Neural crest cell (in vitro differentiated cells): ENCODE data around the gene GALNT8. TPM values are rescaled to one million over a fixed set of nuclear protein-coding genes. Genes with fewer than 3 reads are reported as not detected.

Source experiments
- DNase-seq: peaks from one replicate; pipeline ENCODE4 v3.0.0; 2021; ENCODE audit warnings: low read depth, mixed read lengths, low spot score
- H3K27ac Mint-ChIP-seq: one replicate; pipeline ENCODE4 v1.8.0; 2021; ENCODE audit warnings: mild to moderate bottlenecking, mixed read lengths; ENCODE audit not compliant: unreplicated experiment
- H3K27me3 Mint-ChIP-seq: 2 replicates; pipeline ENCODE4 v1.8.0; 2021; ENCODE audit warnings: low read depth, mild to moderate bottlenecking, mixed read lengths
- H3K36me3 Mint-ChIP-seq: 2 replicates; pipeline ENCODE4 v1.8.0; 2021; ENCODE audit warnings: low read depth, mild to moderate bottlenecking, mixed read lengths
- H3K4me1 Mint-ChIP-seq: 2 replicates; pipeline ENCODE4 v1.8.0; 2021; ENCODE audit warnings: mixed read lengths
- H3K4me3 Mint-ChIP-seq: one replicate; pipeline ENCODE4 v1.8.0; 2021; ENCODE audit warnings: mild to moderate bottlenecking, mixed read lengths
- H3K9me3 Mint-ChIP-seq: 2 replicates; pipeline ENCODE4 v1.8.0; 2021; ENCODE audit warnings: mixed read lengths
- total RNA-seq: library from RNA; stranded (reverse); gene quantifications from 2 replicates; pipeline ENCODE4 v1.2.1, GENCODE V29; 2021
- TF ChIP-seq, protein P1 (sequence below): fragments of 200-600 bp; sonication (generic); conservative IDR thresholded peaks from 2 replicates; pipeline ENCODE4 v1.5.0; 2021; ENCODE audit warnings: antibody characterized with exemption, mild to moderate bottlenecking

Gene GALNT8
- total RNA-seq, 1 donor from 2014 or later = 7.6 TPM

DNA sequence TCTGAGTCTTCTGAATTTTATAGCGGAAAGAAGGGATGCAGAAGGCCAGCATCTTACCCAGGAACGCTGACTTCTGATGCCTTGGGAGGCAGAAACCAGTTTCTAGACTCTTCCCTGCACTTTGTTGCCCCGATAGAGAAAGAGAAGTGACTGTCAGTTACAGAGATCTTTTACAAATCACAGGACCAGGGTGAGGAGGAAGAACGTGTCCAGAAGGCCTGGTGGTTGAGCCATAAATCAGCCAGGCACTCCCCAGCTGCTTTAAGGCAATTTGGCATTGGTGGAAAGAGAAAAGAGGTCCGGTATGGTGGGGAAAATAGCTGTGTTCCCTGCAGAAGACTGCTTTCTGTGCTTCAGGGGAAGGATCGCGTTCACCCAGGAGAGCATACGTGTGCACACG, 100.8 kb downstream of the GALNT8 start:
- peaks cover 2% of the 10 kb centered on the region for H3K27me3 Mint-ChIP-seq

More for the DNA sequence above, 100.8 kb downstream of the GALNT8 start:
- H3K36me3 Mint-ChIP-seq = no peaks in the 10 kb centered on the region
- H3K4me3 Mint-ChIP-seq = no peak overlapping the region
- TF ChIP-seq, protein P1, sequence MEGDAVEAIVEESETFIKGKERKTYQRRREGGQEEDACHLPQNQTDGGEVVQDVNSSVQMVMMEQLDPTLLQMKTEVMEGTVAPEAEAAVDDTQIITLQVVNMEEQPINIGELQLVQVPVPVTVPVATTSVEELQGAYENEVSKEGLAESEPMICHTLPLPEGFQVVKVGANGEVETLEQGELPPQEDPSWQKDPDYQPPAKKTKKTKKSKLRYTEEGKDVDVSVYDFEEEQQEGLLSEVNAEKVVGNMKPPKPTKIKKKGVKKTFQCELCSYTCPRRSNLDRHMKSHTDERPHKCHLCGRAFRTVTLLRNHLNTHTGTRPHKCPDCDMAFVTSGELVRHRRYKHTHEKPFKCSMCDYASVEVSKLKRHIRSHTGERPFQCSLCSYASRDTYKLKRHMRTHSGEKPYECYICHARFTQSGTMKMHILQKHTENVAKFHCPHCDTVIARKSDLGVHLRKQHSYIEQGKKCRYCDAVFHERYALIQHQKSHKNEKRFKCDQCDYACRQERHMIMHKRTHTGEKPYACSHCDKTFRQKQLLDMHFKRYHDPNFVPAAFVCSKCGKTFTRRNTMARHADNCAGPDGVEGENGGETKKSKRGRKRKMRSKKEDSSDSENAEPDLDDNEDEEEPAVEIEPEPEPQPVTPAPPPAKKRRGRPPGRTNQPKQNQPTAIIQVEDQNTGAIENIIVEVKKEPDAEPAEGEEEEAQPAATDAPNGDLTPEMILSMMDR = no peak
- DNase-seq = no peak
- H3K9me3 Mint-ChIP-seq = no peaks in the 10 kb centered on the region
- no peak overlapping the region for H3K27ac Mint-ChIP-seq
- peaks cover 12% of the 10 kb centered on the region for H3K4me1 Mint-ChIP-seq

Other genes with a start within 250 kb of the GALNT8 start
- gene RAD51AP1, start 181.5 kb upstream of the GALNT8 start, total RNA-seq = 48.2 and 49.0 TPM in 2 replicates
- 43.1 and 44.9 TPM in 2 replicates for gene DYRK4, start 158.2 kb upstream of the GALNT8 start, total RNA-seq
- gene AKAP3, start 71.3 kb upstream of the GALNT8 start, total RNA-seq = 2.8 and 3.5 TPM in 2 replicates
- 71.6 and 77.0 TPM in 2 replicates for gene NDUFA9, start 71.3 kb upstream of the GALNT8 start, total RNA-seq
- gene KCNA1, start 189.5 kb downstream of the GALNT8 start, total RNA-seq = 0.05 and 0.37 TPM in 2 replicates